Measurements from ENCODE around the gene MAN2A2. TPM values are rescaled to one million over a fixed set of nuclear protein-coding genes. Genes with fewer than 3 reads are reported as not detected.

Gene MAN2A2
- total RNA-seq, 4 donors from 2014 or later = 27.0 to 80.9 (median 31.7) TPM

DNA sequence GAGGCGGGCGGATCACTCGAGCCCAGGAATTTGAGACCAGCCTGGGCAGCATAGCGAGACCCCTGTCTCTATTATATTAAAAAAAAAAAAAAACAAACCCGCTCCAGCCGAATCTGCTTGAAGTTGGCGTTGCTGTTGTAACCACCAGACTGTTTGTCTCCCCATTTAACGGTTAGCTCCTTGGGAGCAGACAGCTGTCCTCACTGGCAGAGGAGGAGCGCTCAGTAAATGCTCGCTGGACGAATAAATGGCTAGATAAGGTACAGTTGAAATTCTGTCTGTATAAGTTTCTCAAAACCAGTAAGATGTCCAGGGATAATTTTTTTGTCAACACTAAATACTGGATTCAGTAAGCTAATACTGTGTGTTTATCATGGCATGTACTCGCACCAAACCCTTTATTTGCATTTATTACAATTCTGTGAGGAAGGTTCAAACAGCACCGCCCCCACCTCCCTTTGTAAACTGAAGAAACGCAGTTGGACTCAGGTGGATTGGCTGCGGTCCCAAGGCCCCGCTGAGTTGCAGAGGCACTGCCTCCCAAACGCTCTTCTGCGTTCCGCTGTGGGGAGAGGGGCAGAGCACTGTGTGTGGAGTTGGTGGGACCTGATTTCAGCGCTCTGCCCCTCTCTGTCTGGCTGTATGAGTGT, 52.6 kb downstream of the MAN2A2 start:
- 82% methylated on average over 19 of the region's 20 CpGs for WGBS
- DNase-seq (ENCODE audit: extremely low spot score) = no peak
- H3K27me3 ChIP-seq = no peaks in the 10 kb centered on the region
- peaks cover 36 to 60% (median 56%) of the 10 kb centered on the region in 4 donors for H3K4me1 ChIP-seq
- H3K9me3 ChIP-seq = no peaks in the 10 kb centered on the region
- peak overlapping the region; percentile 61 to 80 (median 74) for H3K4me3 ChIP-seq
- intact Hi-C loops (cut with DNase I) = loop anchor here (2.0 to 10.0 kb wide), 4 partner anchors 37 to 313 kb away; partner anchors contain the start of genes PRC1 and VPS33B
- H3K36me3 ChIP-seq = peaks cover 27 to 45% (median 36%) of the 10 kb centered on the region in 4 donors
- H3K27ac ChIP-seq (replicated peaks in 1 of 4) = peak overlapping the region in 3 of 4 donors; percentile 80 to 96 (median 91)
- TF ChIP-seq POLR2AphosphoS5 (IDR thresholded peaks at IDR 0.05) (no peak), EP300 (IDR thresholded peaks at IDR 0.05) (no peak), POLR2A (IDR thresholded peaks at IDR 0.05; ENCODE audit: low read depth) (no peak), CTCF (IDR thresholded peaks at IDR 0.05) (no peak)

DNA sequence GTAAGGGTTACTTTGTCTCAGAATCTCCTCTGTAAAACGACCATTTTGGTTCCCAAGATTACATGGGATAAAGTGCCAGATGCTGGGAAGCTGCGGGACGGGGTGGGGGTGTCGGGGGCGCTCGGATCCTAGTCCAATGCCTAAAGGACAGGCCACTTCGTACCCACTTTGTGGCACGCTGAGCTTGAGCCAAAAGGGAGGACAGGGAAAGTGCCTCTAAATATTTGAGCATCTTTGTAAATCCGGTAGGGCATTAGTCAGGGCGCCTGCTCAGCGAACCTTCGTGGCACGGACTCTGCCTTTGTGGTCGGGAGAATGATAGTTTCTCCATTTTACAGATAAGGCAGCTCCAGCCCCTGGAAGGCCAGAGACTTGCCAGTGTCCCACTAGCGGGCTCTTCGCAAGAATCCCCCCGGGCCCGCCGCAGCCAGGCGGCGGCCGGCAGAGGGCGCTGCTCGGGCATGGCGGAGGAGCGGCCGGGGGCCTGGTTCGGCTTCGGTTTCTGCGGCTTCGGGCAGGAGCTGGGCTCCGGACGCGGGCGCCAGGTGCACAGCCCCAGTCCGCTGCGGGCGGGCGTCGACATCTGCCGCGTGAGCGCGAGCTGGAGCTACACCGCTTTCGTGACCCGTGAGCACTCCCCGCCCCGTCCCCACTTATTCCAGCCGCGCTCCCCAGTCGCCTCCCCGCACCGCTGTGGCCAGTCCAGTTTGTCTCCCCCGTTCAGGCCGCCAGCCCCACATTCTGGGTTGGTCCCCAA, 53.4 kb downstream of the MAN2A2 start:
- no peaks in the 10 kb centered on the region for H3K27me3 ChIP-seq
- intact Hi-C loops (cut with DNase I) = loop anchor here (2.0 to 10.0 kb wide), 4 partner anchors 36 to 312 kb away; partner anchors contain the start of genes PRC1 and VPS33B
- TF ChIP-seq CTCF (IDR thresholded peaks at IDR 0.05) = peak in 2 of 3 experiments; percentile 87 to 96
- no peak for TF ChIP-seq POLR2A (IDR thresholded peaks at IDR 0.05; ENCODE audit: low read depth)
- peak; percentile 11 to 28 for TF ChIP-seq POLR2AphosphoS5 (IDR thresholded peaks at IDR 0.05)
- TF ChIP-seq EP300 (IDR thresholded peaks at IDR 0.05) = no peak
- peak overlapping the region; percentile 80 to 82 (median 81) for H3K27ac ChIP-seq (replicated peaks in 1 of 4)
- no peak for DNase-seq (ENCODE audit: extremely low spot score)
- H3K9me3 ChIP-seq = no peaks in the 10 kb centered on the region
- H3K4me3 ChIP-seq = peak overlapping the region; percentile 62 to 75 (median 68)
- peaks cover 38 to 64% (median 57%) of the 10 kb centered on the region in 4 donors for H3K4me1 ChIP-seq
- WGBS = 8% methylated on average over 29 of the region's 56 CpGs
- H3K36me3 ChIP-seq = peaks cover 21 to 45% (median 34%) of the 10 kb centered on the region in 4 donors

- 22% methylated on average over 3 of the region's 63 CpGs for WGBS
- TF ChIP-seq CTCF (IDR thresholded peaks at IDR 0.05) = no peak
- TF ChIP-seq POLR2A (IDR thresholded peaks at IDR 0.05; ENCODE audit: low read depth) = no peak
- no peak for TF ChIP-seq POLR2AphosphoS5 (IDR thresholded peaks at IDR 0.05)
- no peak for TF ChIP-seq EP300 (IDR thresholded peaks at IDR 0.05)
- peak overlapping the region; percentile 80 to 82 (median 81) for H3K27ac ChIP-seq (replicated peaks in 1 of 4)
- intact Hi-C loops (cut with DNase I) = loop anchor here (2.0 to 10.0 kb wide), 4 partner anchors 35 to 312 kb away; partner anchors contain the start of genes PRC1 and VPS33B
- H3K4me1 ChIP-seq = peaks cover 38 to 64% (median 57%) of the 10 kb centered on the region in 4 donors
- DNase-seq (ENCODE audit: extremely low spot score) = no peak
- no peaks in the 10 kb centered on the region for H3K27me3 ChIP-seq
- H3K36me3 ChIP-seq = peaks cover 14 to 45% (median 34%) of the 10 kb centered on the region in 4 donors
- H3K4me3 ChIP-seq = peak overlapping the region; percentile 62 to 75 (median 68)
- no peaks in the 10 kb centered on the region for H3K9me3 ChIP-seq
Observed at GRCh38 chr15:90957031-90957790, 54.1 kb downstream of the MAN2A2 start.

GRCh38 chr15:90957791-90958190, 54.7 kb downstream of the MAN2A2 start:
- H3K4me3 ChIP-seq = peak overlapping the region; percentile 62 to 75 (median 68)
- TF ChIP-seq POLR2A (IDR thresholded peaks at IDR 0.05; ENCODE audit: low read depth) (no peak), EP300 (IDR thresholded peaks at IDR 0.05) (no peak), CTCF (IDR thresholded peaks at IDR 0.05) (no peak), POLR2AphosphoS5 (IDR thresholded peaks at IDR 0.05) (no peak)
- 29% methylated on average over 6 of the region's 6 CpGs for WGBS
- no peaks in the 10 kb centered on the region for H3K9me3 ChIP-seq
- DNase-seq (ENCODE audit: extremely low spot score) = no peak
- no peaks in the 10 kb centered on the region for H3K27me3 ChIP-seq
- intact Hi-C loops (cut with DNase I) = loop anchor here (2.0 to 10.0 kb wide), 4 partner anchors 35 to 311 kb away; partner anchors contain the start of genes PRC1 and VPS33B
- peaks cover 38 to 64% (median 57%) of the 10 kb centered on the region in 4 donors for H3K4me1 ChIP-seq
- peak overlapping the region; percentile 80 to 82 (median 81) for H3K27ac ChIP-seq (replicated peaks in 1 of 4)
- H3K36me3 ChIP-seq = peaks cover 8 to 44% (median 32%) of the 10 kb centered on the region in 4 donors

Data from esophagus muscularis mucosa (tissue), 4 donors.